ENCODE measurements around the gene CNN3. TPM values are rescaled to one million over a fixed set of nuclear protein-coding genes. Genes with fewer than 3 reads are reported as not detected.
A peak's percentile ranks its signal among the peaks of the same experiment; 100 is the strongest.

Gene CNN3
- total RNA-seq, 1 donor from 2014 or later: 238 TPM

GRCh38 chr1:94855307-94855700, 71.6 kb downstream of the CNN3 start:
- no peak overlapping the region for H3K4me3 Mint-ChIP-seq (ENCODE audit: unreplicated experiment)
- no peak overlapping the region for H3K27ac Mint-ChIP-seq (ENCODE audit: unreplicated experiment)
- DNase-seq (ENCODE audit: extremely low spot score, unreplicated experiment): no peak
- H3K4me1 Mint-ChIP-seq (ENCODE audit: unreplicated experiment): peaks cover 10% of the 10 kb centered on the region
- no peak for TF ChIP-seq CTCF (IDR thresholded peaks at IDR 0.05)
- H3K36me3 Mint-ChIP-seq (ENCODE audit: unreplicated experiment): no peaks in the 10 kb centered on the region
- no peaks in the 10 kb centered on the region for H3K9me3 Mint-ChIP-seq (ENCODE audit: unreplicated experiment)
- H3K27me3 Mint-ChIP-seq (ENCODE audit: unreplicated experiment): no peaks in the 10 kb centered on the region

DNA sequence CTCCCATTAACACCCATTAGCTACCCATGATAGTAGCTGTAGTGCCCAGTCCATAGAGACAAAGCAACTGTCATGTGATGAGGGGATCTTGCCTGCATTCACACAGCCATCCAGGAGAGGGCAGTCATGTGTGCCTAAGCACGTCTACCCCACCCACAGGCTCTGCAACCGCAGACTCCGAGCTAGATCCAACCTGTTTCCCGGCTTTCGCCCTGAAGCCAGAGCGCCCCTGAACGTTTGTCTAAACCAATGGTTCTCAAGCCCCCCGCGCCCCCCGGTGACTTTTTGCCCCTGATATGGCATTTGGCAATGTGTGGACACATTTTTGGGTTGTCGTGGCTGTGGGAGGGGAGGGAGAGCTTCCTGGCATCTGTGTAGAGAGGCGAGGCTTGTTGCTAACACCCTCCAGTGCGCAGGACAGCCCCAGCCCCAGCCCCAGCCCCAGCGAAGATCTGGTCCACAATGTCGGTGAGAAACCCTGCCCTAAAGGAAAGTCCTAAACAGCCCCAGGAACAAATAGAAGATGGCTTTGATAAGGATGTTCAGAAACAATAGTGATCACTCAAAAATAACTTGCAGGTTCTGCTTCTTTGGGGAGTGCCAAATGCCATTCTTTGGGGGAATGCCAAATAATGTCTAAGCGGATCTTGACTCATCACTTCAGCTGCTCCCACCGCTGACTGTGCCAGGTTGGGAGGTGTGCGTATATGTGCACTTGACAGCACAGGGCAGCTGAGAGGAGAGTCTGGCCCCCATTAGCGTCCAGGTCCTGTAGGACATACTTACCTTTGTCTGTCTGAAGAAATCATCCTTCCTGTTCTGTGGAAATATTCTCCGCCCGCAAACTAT, 72.2 kb downstream of the CNN3 start:
- no peaks in the 10 kb centered on the region for H3K27me3 Mint-ChIP-seq (ENCODE audit: unreplicated experiment)
- H3K36me3 Mint-ChIP-seq (ENCODE audit: unreplicated experiment): no peaks in the 10 kb centered on the region
- H3K27ac Mint-ChIP-seq (ENCODE audit: unreplicated experiment): no peak overlapping the region
- DNase-seq (ENCODE audit: extremely low spot score, unreplicated experiment): peak; percentile 93
- H3K4me1 Mint-ChIP-seq (ENCODE audit: unreplicated experiment): peaks cover 8% of the 10 kb centered on the region
- TF ChIP-seq CTCF (IDR thresholded peaks at IDR 0.05): peak; percentile 96
- H3K9me3 Mint-ChIP-seq (ENCODE audit: unreplicated experiment): no peaks in the 10 kb centered on the region
- no peak overlapping the region for H3K4me3 Mint-ChIP-seq (ENCODE audit: unreplicated experiment)

DNA sequence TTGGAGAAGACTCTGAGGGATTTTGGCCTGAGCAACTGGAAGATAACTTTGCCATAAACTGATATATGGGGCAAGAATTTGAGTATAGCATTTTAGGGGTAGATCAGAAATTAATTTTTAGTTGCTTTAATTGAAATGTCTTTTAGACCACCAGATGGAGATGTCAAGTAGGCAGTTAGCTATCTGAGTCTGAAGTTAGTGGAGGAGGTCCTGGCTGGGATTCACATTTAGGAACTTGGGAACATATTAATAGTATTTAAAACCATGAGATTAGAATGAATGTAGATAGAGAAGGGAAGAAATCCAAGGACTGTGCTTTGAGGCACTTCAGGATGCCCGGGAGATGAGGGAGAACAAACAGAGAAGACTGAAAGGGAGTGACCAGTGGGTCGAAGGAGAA, 74.1 kb downstream of the CNN3 start:
- peak; percentile 43 for TF ChIP-seq CTCF (IDR thresholded peaks at IDR 0.05)
- no peaks in the 10 kb centered on the region for H3K9me3 Mint-ChIP-seq (ENCODE audit: unreplicated experiment)
- no peak overlapping the region for H3K27ac Mint-ChIP-seq (ENCODE audit: unreplicated experiment)
- H3K4me3 Mint-ChIP-seq (ENCODE audit: unreplicated experiment): no peak overlapping the region
- no peaks in the 10 kb centered on the region for H3K36me3 Mint-ChIP-seq (ENCODE audit: unreplicated experiment)
- no peaks in the 10 kb centered on the region for H3K27me3 Mint-ChIP-seq (ENCODE audit: unreplicated experiment)
- peaks cover 4% of the 10 kb centered on the region for H3K4me1 Mint-ChIP-seq (ENCODE audit: unreplicated experiment)
- DNase-seq (ENCODE audit: extremely low spot score, unreplicated experiment): no peak

GRCh38 chr1:94851571-94851970, 75.3 kb downstream of the CNN3 start:
- H3K9me3 Mint-ChIP-seq (ENCODE audit: unreplicated experiment): no peaks in the 10 kb centered on the region
- no peak overlapping the region for H3K27ac Mint-ChIP-seq (ENCODE audit: unreplicated experiment)
- no peaks in the 10 kb centered on the region for H3K27me3 Mint-ChIP-seq (ENCODE audit: unreplicated experiment)

More at GRCh38 chr1:94851571-94851970, 75.3 kb downstream of the CNN3 start:
- no peak for TF ChIP-seq CTCF (IDR thresholded peaks at IDR 0.05)
- Mint-ChIP-seq H3K36me3 (ENCODE audit: unreplicated experiment) (no peaks in the 10 kb centered on the region), H3K4me1 (ENCODE audit: unreplicated experiment) (peaks cover 8% of the 10 kb centered on the region), H3K4me3 (ENCODE audit: unreplicated experiment) (no peak overlapping the region)
- no peak for DNase-seq (ENCODE audit: extremely low spot score, unreplicated experiment)

Other genes starting within 250 kb of the CNN3 start
- gene SLC44A3, start 106.8 kb downstream of the CNN3 start, total RNA-seq: 2.8 and 3.6 TPM in 2 replicates
- 5.5 and 6.0 TPM in 2 replicates for gene ALG14, start 145.8 kb upstream of the CNN3 start, total RNA-seq
- 0.43 and 0.57 TPM in 2 replicates for gene TLCD4, start 190.2 kb upstream of the CNN3 start, total RNA-seq